LoVo (cell line): ENCODE measurements around the gene KDELR3.
A peak's percentile ranks its signal among the peaks of the same experiment; 100 is the strongest.

Source experiments
- DNase-seq: peaks from one replicate; pipeline ENCODE4 v3.0.0-alpha.2; 2016; ENCODE audit warnings: low spot score

Gene KDELR3

GRCh38 chr22:38484244-38484643 lies 16.3 kb downstream of the KDELR3 start:
- DNase-seq = no peak

GRCh38 chr22:38485783-38486182 lies 17.9 kb downstream of the KDELR3 start:
- DNase-seq = no peak

- DNase-seq = no peak
These were observed 20.1 kb downstream of the KDELR3 start for GRCh38 chr22:38487946-38488345.

GRCh38 chr22:38489142-38489541 lies 21.2 kb downstream of the KDELR3 start:
- DNase-seq = no peak

GRCh38 chr22:38489561-38490145 lies 21.8 kb downstream of the KDELR3 start:
- no peak for DNase-seq

- DNase-seq = no peak
These were observed 22.6 kb downstream of the KDELR3 start for GRCh38 chr22:38490475-38490874.

GRCh38 chr22:38490915-38491314 lies 23.0 kb downstream of the KDELR3 start:
- DNase-seq = no peak

GRCh38 chr22:38491707-38492348 lies 23.9 kb downstream of the KDELR3 start:
- DNase-seq = no peak

GRCh38 chr22:38494498-38494897 lies 26.6 kb downstream of the KDELR3 start:
- no peak for DNase-seq

- DNase-seq = no peak
These were observed 27.0 kb downstream of the KDELR3 start for GRCh38 chr22:38494939-38495338.

- DNase-seq = no peak
These were observed 30.0 kb downstream of the KDELR3 start for GRCh38 chr22:38497869-38498268.

- no peak for DNase-seq
These were observed 34.1 kb downstream of the KDELR3 start for GRCh38 chr22:38501797-38502672.

- DNase-seq = no peak
These were observed 35.1 kb downstream of the KDELR3 start for GRCh38 chr22:38503021-38503420.

- DNase-seq = no peak
These were observed 37.0 kb downstream of the KDELR3 start for GRCh38 chr22:38504731-38505540.

GRCh38 chr22:38505541-38506117 lies 37.7 kb downstream of the KDELR3 start:
- DNase-seq = peak; percentile 37

GRCh38 chr22:38506118-38506962 lies 38.4 kb downstream of the KDELR3 start, which contains the start of gene DDX17:
Gene DDX17, minus strand, starts transcription at chr22:38506311.
- DNase-seq = peak; percentile 90

GRCh38 chr22:38510416-38510970 lies 42.6 kb downstream of the KDELR3 start:
- no peak for DNase-seq

- no peak for DNase-seq
These were observed 45.2 kb downstream of the KDELR3 start for GRCh38 chr22:38513063-38513462.

- DNase-seq = peak; percentile 59
These were observed 50.7 kb downstream of the KDELR3 start for GRCh38 chr22:38518620-38519019.

- no peak for DNase-seq
These were observed 51.8 kb downstream of the KDELR3 start for GRCh38 chr22:38519453-38520250.
